Stimulated activated CD4-positive, alpha-beta T cell treated with anti-CD3 and anti-CD28 coated beads, Interleukin-15, amount 100 ng/mL, for 1 hour (primary cell): Measurements from ENCODE around the gene CAST.

Source experiments
- DNase-seq, 2 donors: peaks; one replicate each; pipeline ENCODE4 v3.0.0-alpha.2; 2020; ENCODE audit warnings: low read depth in 1 of 2, low spot score in 1 of 2

Gene CAST

GRCh38 chr5:96664669-96665068, 2.5 kb downstream of the CAST start:
- DNase-seq: no peak

DNA sequence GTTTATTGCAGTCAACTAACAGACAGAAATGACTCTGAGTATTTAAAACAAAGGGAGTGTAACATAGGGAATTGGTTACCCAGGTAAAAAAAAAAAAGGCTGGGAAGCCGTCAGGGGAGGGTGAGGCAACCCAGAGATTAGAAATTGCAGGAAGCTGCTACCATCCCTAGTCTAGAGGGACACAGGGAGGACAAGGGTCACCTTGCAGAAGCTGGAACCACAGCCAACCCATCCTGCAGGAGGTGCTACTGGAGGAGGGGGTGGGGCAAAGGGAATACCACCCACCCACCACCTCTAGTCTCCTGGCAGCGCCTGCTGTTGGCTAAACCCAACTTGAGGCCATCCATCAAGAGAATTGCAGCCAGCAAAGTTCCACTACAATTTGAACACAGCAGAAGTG, 6.5 kb downstream of the CAST start:
- DNase-seq: no peak

- DNase-seq: no peak
Observed at GRCh38 chr5:96669909-96670308, 7.7 kb downstream of the CAST start.

GRCh38 chr5:96671441-96671840, 9.3 kb downstream of the CAST start:
- DNase-seq: no peak

- no peak for DNase-seq
Observed at GRCh38 chr5:96673127-96673526, 11.0 kb downstream of the CAST start.

- DNase-seq: no peak
Observed at GRCh38 chr5:96675882-96676281, 13.7 kb downstream of the CAST start.

- no peak for DNase-seq
Observed at GRCh38 chr5:96677496-96677895, 15.3 kb downstream of the CAST start.

DNA sequence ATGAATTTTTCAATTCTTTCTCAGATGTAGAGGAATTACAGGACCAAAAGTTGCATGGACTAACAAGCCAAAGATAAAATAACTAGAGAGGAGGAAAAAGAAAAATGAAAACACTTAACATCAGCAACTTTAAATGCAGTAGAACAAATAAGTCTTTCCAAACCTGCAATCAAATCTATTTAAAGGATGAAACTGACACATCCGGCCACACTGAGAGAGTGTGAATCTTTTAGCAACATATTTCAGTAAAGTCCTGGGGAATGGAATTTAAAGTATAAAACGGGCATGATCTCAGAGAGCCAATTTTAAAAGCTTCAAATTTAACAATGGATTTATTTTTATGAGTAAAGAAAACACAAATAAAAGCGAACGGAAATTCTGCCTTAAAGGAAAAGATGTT, 17.1 kb downstream of the CAST start:
- no peak for DNase-seq

DNA sequence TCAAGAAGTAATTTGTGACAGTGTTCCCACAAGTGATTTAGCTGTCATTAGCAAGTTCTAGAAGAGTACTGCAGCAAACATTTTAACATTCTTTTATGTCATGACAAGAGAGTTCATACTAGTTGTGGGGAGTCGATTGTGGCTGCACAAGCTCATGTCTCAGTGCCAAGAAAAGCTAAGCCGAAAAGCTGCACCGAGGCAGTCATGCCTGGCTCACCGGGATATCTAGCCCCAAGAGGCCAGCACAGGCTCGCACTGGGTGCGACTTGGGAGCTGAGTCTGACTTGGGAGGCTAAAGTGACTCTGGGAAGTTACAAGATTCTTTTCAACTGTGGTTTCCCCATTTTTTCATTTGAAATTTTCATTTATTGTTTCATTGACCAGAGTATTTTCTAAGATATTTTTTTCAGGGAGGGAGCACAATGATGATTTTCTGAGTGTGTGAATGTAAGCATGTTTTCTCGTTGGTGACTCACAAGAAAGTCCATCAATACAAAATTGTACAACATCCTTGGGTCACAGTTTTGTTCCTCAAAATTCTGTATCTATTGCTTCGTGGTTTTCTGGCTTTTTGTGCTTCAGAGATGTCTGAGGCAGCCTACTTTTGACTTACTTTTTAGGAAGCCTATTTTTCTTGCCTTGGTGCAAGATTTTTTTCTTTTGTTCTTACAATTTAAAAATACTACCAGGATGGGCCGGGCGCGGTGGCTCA, 18.7 kb downstream of the CAST start:
- no peak for DNase-seq

DNA sequence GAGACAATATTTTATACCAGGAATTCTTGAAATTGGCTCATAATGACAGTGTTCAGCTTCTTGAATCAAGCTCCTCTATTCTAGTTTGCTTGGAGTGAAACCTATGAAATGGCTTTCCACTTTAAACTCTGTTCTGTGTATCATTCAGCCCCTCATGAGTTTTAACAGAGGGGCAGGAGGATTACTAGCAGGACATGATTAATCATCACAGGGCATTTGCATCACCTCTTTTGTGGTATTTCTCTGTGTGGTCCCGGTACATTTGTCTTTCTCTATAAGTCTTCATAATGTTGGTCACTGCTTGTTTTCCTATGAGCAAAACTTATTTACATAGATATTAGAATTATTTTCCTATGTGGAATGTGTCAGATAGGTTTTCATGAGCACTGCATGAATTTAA, 21.2 kb downstream of the CAST start:
- DNase-seq: no peak

DNA sequence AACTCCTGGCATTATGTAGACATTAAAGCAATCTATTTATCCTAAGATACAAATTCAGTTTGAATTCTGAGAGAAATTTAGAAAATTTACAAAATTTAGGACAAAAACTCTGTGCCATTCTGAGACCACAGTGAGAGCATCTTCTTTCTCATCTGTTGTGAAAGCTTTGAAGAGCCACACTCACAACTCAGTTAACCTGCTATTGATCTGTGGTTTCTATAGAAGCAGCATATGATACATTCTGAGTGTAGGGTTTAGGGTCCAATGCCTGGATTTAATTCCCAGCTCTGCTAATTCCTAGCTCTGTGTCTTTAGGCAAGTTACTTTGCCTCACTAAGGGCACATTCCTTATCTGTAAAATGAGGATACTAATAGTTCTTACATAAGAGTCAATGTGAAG, 21.6 kb downstream of the CAST start:
- no peak for DNase-seq

- DNase-seq: no peak
Observed at GRCh38 chr5:96687080-96687479, 24.9 kb downstream of the CAST start.

GRCh38 chr5:96687812-96688453, 25.8 kb downstream of the CAST start:
- DNase-seq: no peak

DNA sequence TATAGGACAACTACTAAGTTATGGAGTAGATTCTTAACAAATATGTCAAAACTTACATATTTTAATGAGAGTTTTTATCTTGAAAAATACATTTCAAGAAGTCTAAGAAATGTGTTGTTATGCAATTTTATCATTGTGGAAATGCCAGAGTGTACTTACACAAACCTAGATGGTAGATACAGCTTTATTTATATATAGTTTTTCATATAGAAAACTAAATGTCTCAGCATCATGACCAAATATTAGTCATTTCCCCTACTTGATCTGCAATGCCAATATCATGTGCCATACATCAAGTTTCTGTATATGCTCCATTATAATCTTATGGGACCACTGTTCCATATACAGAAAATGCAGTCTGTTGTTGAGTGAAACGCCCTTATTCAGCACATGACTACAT, 28.7 kb downstream of the CAST start:
- DNase-seq: no peak

- no peak for DNase-seq
Observed at GRCh38 chr5:96691503-96692303, 29.5 kb downstream of the CAST start.

- no peak for DNase-seq
Observed at GRCh38 chr5:96692441-96692840, 30.3 kb downstream of the CAST start.

GRCh38 chr5:96699186-96699820, 37.1 kb downstream of the CAST start:
- DNase-seq: no peak

DNA sequence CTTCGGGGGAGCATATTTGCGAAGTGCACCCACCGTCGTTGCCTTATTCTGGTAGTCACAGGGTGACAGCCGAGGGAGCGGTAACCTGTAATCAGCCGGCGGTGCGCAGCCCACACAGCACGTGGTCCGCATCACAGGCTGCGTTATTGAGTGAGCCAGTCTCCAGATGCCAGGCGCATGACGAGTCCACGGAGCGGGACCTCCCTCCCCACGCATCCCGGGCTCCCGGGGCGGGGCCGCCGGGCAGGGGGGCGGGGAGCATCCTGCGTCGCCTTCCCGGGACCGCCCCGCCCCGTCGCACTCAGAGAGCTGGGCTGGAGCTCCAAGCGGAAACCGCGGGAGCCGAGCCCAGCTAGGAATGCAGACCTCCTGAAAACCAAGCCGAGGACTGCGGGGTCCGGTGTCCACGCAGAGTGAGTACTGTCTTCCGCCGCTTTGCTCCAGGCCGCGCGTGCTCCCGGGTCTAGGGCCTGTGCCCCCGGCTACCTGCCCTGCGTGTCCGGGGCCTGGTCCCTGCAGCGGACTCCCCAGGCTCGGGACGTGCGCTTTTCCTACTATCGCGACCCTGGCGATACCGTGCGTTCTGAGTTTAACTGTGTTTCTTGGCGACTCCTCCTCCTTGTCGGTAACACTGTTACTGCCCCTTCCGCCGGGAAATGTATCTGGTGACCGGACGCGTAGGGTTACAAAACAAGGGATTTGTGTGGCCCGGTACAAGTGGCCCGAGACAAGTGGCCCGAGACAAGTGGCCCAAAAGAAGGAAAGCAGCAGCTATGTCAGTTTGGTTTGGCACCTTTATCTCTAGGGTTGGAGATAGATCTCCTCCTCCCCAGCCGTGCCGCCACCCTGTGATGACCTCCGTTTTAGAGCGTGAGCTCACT, 40.6 kb downstream of the CAST start:
- peak; percentile 48 to 71 for DNase-seq

GRCh38 chr5:96703384-96703920, 41.3 kb downstream of the CAST start:
- DNase-seq: no peak

- no peak for DNase-seq
Observed at GRCh38 chr5:96703995-96704394, 41.8 kb downstream of the CAST start.
